Activated gamma-delta T cell (primary cell): ENCODE measurements around the gene RNF157.
"Not testable (repeated sequence)": the region's sequence is repeated elsewhere in the genome, so short reads cannot be mapped to it uniquely, and the experiment has no call there.

Experiments used
- DNase-seq: peaks from one replicate; lab custom pipeline; 2025; lab: John Stamatoyannopoulos, UW

Gene RNF157

DNA sequence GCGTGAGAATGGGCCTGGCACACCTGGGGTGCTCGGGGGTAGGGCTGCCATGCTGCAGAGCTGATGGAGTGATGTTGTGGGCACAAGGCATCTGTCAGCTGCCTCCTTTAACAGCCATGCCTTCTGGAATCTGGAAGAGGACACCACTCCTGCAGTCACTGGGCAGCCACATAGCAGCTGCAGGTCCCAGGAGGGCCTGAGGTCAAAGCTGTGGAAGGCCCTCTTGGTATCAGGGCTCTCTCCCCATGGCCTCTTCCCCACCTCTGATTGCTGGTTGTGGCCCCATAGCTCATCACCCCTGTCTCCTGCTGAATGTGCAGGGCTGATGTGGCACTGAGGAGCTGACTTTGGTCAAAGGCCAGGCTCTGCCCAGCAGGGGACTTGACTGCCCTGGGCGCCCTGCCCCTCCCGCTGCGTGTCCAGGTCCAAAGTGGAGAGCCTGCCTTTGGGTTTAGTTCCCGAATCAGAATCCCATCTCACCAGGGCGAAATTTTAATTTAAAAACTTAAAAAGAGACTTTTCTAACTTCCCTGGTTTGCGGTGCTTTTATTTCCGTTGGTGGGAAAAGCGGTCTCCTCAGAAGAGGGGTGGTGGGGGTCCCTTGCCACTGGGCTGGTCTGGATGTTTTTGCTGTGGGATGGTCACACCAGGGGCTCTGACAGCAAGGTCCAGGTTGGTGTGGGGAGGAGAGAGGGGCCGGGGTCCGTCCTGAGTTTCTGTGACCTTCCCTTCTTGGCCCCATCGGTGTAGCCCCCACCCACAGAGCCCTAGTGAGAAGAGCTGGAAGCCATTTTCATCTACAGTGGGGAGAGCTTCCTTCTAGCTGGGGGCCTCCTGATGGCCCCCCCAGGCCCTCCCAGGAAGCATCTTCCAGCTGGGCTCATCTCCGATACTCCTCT, 30.7 kb upstream of the RNF157 start:
- no peak for DNase-seq

DNA sequence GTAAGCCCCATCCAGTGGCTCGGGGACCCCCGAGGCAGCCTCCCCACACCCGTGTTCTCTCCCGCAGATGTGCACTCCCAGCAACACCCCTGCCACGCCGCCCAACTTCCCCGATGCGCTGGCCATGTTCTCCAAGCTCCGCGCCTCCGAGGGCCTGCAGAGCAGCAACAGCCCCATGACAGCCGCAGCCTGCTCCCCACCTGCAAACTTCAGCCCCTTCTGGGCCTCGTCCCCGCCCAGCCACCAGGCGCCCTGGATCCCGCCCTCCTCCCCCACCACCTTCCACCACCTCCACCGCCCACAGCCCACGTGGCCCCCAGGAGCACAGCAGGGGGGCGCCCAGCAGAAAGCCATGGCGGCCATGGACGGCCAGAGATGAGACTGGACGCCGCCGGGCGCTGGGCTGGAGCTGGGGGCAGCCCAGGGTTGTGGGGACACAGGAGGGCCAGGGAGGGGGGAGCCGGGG, 29.9 kb upstream of the RNF157 start:
- no peak for DNase-seq

DNA sequence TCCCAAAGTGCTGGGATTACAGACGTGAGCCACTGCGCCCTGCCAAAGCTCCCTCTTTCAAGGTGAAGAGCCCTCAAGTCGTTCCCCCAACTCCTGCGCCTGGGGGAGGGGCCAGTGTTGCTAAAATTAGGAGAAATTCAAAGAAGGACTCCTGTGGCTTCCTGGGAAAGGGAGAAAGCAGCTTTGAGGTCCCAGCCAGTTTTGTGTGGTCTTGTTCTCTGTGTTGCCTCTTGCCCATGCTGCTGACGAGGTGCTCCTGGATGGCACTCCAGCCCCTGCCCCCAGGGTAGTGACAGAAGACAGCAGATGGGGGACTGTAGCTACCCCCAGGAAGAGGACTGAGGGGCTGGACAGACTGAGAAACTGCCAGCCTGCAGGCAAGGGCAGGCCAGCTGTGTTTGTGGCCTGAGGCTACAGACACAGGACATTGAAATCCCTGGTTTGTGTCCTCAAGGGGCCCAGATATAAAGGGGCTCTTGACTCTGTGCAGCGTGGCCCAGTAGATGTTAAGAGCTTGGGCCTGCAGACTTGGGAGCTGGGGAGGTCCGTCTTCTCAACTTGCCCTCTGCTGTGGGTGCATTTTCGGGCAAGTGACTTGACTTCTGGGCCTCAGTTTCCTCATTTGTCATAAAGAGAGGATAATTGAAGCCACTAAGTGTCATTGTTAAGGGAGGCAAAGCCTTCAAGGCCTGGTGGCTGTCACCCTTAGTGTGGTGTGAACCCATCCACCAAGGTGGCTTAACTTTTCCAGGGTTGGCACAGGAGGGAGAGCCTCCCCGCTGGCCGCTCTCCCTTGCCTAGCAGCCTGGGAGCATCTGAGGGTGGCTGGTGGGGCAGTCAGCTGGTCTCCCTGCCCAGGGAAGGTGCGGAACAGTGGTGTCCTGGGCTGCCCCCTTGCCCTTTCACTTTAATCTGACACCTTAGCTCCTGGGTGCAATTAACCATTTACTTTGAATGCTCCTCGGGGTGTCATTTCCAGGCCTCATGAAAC, 29.0 kb upstream of the RNF157 start:
- no peak for DNase-seq

DNA sequence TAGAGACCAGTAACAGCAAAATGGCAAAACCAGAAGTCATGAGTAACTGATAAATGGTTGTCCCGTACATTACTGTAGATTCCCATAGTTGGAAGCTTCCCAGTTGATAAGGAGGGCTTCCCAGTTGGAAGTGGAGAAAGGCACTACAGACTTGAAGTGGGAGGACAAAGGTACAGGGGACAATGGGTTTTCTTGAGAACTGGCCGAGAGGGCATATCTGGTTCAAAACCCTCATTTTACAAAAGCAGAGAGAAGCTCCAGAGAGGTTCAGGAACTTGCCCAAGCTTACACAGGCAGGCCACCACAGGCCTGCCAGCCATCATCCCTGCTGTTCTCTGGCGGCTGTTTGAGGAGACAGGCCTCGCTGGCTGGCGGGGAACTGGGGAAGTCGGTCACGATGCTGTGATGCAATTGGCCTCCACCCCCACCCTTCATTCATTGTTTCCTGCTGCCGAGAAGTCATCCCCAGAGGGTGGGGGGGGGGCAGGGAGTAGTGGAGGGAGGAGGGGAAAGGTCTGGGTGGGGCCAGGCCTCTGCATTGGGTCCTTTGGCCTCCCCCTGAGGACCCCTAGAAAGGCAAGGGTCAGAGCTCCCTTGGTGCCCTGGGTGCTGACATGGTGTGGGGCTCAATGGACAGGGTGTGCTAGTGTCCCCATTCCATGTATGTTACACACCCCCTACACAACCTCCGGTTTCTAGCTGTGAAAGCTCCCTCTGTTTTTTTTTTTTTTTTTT, 27.9 kb upstream of the RNF157 start:
- DNase-seq: peak; percentile 51

DNA sequence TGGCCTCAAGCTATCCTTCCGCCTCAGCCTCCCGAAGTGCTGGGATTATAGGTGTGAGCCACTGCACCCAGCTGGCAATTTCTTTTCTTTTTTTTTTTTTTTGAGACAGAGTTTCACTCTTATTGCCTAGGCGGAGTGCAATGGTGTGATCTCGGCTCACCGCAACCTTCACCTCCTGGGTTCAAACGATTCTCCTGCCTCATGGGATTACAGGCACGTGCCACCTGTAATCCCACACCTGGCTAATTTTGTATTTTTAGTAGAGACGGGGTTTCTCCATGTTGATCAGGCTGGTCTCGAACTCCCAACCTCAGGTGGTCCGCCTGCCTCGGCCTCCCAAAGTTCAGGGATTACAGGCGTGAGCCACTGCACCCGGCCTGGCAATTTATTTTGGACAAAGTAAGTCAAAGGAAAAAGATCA, 27.3 kb upstream of the RNF157 start:
- DNase-seq: not testable (repeated sequence)

DNA sequence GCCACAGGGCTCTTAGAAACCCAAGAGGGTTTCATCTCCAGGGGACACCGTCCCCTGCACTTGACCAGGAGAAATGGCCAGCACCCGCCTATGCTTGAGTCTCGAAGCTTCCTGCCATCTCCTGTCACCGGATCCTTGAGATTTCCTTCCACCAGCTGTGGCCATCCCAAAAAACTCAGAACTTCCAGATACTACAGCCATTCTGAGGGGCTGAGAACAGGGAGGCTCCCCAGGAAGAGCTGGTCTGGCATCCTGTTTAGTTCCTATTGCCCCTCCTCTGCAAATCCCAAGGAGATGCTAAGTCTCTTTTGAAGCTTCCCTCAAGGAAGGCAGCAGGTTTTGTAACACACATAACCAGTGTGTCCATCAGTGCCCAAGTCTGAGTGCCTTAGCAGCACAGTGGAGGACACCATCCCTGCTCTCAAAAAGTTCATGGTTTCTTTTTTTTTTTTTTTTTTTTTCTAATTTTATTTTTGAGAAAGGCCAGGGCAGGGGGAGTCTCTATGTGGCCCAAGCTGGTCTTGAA, 26.8 kb upstream of the RNF157 start:
- DNase-seq: no peak

DNA sequence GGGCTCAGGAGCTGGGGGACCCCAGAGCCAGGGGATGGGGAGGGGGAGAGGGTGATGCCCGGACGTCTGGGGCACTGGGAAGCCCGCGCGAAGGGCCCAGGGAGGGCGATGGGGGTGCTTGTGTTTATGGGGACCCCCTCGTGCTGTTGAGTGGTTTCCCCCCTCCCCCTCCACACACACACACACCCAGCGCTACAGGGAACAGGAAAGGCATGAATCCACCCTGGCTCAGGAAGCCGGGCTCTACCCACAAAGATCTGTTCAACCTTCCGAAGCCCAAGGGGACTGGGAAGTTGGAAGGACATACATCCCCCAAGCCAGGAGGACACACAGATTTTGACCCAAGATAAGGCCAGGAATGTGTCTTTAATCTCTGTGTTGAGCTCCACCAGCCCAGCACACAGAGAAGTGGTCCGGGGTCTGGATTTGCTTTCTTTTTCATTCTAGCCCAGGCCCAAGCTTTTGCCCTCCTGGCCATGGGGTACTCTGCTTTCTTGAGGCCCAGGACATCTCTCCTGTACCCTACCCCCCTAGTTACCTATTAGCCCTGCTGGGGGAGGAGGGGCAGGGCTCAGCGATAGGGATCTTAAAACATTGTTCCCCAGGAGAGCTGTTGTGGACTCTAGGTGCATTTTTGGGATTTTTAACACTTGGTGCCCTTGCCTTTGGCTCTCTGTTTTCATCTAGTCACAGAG, 26.1 kb upstream of the RNF157 start:
- no peak for DNase-seq

DNA sequence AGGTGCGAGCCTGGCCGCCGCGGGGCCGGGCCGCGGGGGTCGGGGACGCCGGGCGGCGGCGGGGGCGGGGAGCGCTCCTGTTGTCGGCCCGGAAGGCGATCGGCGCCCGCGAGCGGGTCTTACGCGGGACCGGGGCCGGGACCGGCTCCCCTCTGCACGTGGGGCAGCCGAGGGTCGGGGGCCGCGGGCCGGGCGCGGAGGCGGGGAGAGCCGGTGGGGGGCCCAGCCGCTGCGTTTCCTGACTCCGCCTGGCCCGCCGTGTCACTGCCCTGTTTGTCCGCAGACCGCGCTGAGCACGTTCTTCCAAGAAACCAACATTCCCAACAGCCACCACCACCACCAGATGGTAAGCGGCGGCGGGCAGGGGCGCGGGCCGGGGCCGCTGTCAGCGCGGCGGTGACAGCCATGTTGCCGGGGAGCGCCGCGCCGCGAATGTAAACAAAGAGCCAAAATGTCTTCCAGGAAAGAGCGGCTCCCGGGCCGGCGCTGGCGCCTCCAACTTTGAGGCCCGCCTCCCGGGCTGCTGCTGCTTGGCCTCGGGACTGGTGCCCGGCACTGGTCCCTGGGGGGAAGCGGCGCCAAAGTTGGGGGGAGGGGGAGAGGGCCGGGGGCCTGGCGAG, 25.4 kb upstream of the RNF157 start:
- DNase-seq: peak; percentile 52

DNA sequence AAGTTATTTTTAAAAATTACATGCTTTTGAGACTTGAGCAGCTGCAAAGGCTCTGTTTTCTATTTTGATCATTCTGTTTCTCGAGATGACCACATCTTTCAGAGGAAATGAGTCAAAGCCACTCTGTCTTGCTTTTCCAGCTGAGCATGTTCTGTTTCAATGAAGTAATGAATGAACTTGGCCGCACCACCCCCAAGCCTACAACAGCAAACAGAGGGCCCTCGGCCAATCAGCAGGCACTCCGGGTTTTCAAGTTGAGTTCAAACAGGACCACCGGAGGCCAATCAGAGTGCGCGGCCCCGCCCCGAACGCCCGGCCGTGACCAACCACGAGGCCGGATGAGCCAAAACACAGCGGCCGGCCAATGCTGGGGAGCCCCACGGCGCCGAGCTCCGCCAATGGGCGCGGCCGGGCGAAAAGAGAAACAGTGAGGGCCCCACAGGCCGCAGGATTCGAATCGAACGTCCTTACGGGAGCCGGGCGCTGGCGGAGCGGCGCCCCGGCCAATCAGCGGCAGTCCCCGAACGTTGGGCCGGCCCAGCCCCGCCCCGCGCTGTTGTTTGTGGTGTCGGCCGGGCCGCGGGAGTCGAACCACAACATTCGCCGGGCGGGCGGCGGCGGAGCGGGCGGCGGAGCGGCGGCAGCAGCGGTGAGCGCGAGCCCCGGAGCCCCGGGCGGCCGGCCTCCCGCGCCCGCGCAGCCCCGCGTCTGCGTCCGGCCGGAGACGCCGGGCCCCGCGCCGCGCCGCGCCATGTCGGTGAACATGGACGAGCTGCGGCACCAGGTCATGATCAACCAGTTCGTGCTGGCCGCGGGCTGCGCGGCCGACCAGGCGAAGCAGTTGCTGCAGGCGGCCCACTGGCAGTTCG, 24.7 kb upstream of the RNF157 start, which contains the start of gene UBALD2:
Gene UBALD2 (plus strand): TSS at position 594 of the 869 bp plus-strand sequence. CDS start 158 bp downstream, at position 752.
- DNase-seq: peak; percentile 96

DNA sequence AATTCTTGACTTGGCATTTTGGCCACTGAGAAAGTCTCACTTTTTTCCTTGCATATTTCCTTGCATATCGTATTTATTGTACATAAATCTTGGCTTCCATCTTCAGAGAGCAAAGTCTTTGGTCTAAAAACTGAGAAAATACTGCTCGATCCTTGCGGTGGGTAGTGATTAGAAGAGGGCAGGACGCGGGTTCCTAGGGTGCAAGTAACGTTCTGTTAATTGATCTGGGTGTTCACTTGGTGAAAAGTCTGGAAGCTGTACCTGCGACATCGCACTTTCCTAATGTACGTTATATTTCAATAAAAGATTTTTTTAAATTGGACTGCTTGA, 24.1 kb upstream of the RNF157 start:
- DNase-seq: no peak

DNA sequence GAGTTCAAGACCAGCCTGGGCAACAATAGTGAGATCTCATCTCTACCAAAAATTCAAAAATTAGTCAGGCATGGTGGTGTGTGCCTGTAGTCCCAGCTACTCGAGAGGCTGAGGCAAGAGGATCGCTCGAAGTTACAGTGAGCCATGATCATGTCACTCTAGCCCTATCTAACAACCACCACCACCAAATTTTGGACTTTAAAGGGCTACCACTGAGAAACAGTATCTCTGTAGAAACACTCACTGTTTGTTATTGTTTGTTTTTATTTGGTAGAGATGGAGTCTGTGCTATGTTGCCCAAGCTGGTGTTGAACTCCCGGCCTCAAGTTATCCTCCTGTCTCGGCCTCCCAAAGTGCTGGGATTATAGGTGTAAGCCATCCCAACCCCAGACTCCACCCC, 23.6 kb upstream of the RNF157 start:
- no peak for DNase-seq

DNA sequence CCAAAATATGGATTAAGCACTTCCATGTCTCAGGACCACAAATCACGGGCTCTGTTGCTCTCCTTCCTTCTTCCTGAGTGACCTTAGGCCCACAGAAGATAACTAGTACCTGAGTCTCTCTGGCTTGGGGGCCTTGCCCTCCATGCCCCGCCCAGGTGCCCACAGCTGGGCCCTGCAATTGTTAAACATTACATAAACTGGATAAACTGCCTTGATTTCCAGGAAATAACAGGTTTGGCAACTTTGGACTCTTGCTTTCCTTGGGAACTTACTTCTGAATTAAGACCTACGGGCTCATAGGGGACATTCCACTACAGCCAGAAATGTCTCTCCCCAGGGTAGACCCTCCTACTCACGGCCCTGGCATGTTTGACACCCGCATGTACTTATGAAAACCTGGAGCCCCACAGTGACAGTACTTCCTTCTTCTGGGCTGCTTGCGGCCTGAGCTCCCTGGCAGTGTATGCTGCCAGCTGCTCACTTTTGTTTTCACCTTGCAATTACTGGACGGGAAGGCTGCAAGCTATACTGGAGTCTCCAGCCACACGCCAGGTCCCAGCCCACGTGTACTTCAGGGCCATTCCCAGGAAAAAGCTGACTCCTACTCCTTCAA, 22.5 kb upstream of the RNF157 start:
- no peak for DNase-seq

DNA sequence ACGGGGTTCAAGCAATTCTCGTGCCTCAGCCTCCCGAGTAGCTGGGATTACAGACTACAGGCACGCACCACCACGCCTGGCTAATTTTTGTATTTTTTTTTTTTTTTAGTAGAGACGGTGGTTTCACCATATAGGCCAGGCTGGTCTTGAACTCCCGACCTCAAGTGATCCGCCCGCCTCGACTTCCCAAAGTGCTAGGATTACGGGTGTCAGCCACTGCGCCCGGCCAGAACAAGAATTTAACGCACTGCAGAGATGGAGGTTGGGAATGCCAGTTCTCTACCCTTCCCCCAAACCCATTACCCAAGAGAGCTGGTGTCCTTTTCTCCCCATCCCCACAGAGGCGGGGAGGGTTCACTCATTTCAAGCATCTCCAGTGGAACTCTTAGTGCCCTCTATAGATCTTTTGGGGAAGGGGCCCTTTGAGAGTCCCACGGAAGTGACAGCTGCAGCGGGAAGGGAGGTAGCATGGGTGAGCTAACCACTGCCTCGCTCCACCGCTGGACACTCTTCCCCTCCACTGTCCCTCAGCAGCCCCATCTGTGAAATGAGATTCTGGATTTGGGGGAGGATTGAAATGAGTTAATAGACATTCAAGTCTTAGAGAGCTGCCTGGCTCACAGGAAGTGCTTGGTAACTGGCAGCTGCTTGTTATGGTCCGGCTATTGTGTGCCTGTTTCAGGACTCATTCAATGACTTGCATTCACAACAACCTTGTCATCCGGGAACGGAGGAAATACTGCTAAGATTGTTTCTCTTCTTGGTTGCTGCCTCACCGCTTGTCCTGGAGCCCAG, 21.3 kb upstream of the RNF157 start:
- no peak for DNase-seq

DNA sequence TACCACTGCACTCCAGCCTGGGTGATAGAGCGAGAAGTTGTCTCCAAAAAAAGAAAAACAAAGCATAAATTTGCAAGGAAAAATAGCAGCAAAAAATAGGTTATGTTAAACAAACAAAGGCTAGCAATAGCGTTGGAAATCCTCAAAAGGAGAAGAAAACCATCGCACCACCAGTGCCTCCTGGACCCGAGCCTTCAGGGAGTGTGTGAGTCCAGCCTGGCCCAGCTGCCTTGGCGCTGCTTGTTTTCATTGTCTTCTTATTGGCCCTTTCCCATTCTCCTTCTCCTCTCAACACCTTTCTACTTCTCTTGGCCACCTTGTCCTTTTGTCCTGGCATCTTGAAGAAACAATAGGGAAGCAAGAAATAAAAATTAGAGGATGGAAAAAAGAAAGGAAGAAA, 20.4 kb upstream of the RNF157 start:
- no peak for DNase-seq

DNA sequence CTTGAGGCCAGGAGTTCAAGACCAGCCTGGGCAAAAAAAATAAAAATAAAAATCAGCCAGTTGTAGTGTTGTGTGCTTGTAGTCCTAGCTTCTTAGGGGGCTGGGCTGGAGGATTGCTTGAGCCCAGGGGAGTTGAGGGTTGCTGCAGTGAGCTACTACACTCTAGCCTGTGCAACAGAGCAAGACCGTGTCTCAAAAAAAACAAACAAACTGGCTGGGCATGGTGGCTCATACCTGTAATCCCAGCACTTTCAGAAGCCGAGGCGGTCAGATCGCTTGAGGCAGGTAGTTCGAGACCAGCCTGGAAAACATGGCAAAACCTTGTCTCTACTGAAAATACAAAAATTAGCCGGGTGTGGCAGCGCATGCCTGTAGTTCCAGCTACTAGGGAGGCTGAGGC, 19.9 kb upstream of the RNF157 start:
- no peak for DNase-seq

DNA sequence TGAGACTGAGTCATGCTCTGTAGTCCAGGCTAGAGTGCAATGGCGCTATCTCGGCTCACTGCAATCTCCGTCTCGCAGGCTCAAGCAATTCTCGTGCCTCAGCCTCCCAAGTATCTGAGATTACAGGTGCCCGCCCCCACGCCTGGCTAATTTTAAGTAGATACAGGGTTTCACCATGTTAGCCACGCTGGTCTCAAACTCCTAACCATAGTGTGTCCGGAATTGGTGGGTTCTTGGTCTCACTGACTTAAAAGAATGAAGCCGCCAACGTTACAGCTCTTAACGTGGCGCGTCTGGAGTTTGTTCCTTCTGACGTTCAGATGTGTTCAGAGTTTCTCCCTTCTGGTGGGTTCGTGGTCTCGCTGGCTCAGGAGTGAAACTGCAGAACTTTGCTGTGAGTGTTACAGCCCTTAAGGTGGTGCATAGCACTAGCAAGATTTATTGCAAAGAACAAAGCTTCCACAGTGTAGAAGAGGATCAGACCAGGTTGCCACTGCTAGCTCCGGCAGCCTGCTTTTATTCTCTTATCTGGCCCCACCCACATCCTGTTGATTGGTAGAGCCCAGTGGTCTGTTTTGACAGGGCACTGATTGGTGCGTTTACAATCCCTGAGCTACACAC, 16.2 kb upstream of the RNF157 start:
- DNase-seq: not testable (repeated sequence)

DNA sequence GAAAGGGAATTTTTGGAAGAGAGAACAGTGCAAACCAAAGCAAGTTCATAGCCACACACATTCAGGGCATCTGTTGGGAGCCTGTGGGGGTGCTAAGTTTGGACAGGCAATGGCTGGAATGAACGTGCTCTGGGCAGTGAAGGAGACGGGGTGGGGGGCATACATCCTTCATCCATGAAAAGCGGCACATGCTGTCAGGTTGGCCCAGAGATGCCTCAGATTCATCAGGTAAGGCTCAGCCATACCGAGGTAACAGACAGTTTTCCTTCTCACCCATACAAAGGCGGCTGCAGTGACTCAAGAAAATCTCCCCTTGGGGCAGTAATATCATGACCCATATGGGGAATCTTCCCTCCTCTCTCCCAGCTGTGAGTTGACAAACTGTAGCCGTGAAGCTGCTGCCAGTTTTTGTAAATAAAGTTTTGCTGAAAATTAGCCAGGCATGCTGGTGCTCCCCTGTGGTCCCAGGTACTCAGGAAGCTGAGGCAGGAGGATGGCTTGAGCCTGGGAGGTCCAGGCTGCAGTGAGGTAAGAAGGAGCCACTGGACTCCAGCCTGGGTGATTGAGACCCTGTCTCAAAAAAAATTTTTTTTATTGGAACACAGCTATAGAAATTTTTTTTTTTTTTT, 15.6 kb upstream of the RNF157 start:
- DNase-seq: no peak
